CD4-positive, alpha-beta T cell treated with Interleukin-2 at 100 ng/mL for 4 hours (primary cell): Measurements from ENCODE around the gene MED22.
"Not testable (repeated sequence)": the region's sequence is repeated elsewhere in the genome, so short reads cannot be mapped to it uniquely, and the experiment has no call there.

Experiments
- DNase-seq: peaks from one replicate; pipeline ENCODE4 v3.0.0-alpha.2; 2020; ENCODE audit warnings: low spot score

The MED22 gene

GRCh38 chr9:133347985-133348717 is at the start of gene MED22, which contains the start of gene RPL7A:
MED22 (minus strand) TSS chr9:133348131; CDS start chr9:133346662, 1,469 bp downstream.
RPL7A (plus strand) TSS chr9:133348218; CDS start chr9:133348244, 26 bp downstream.
- DNase-seq = peak; percentile 96

GRCh38 chr9:133397370-133397769 is 49.4 kb upstream of the MED22 start:
- no peak for DNase-seq

- no peak for DNase-seq
These were observed 49.0 kb upstream of the MED22 start for GRCh38 chr9:133396952-133397351.

GRCh38 chr9:133394687-133395271 is 46.8 kb upstream of the MED22 start:
- DNase-seq = no peak

GRCh38 chr9:133393399-133393798 is 45.5 kb upstream of the MED22 start:
- DNase-seq = no peak

GRCh38 chr9:133392308-133392707 is 44.4 kb upstream of the MED22 start:
- DNase-seq = not testable (repeated sequence)

- DNase-seq = not testable (repeated sequence)
These were observed 43.5 kb upstream of the MED22 start for GRCh38 chr9:133391449-133391848.

- no peak for DNase-seq
These were observed 42.8 kb upstream of the MED22 start for GRCh38 chr9:133390713-133391112.

- no peak for DNase-seq
These were observed 41.6 kb upstream of the MED22 start for GRCh38 chr9:133389562-133389961.

GRCh38 chr9:133389025-133389557 is 41.2 kb upstream of the MED22 start:
- no peak for DNase-seq

- no peak for DNase-seq
These were observed 39.7 kb upstream of the MED22 start for GRCh38 chr9:133387680-133388079.

- DNase-seq = no peak
These were observed 38.4 kb upstream of the MED22 start for GRCh38 chr9:133386338-133386737.

GRCh38 chr9:133385452-133385851 is 37.5 kb upstream of the MED22 start:
- DNase-seq = no peak

- no peak for DNase-seq
These were observed 36.9 kb upstream of the MED22 start for GRCh38 chr9:133384736-133385321.

- no peak for DNase-seq
These were observed 35.5 kb upstream of the MED22 start for GRCh38 chr9:133383438-133383837.

- DNase-seq = no peak
These were observed 34.7 kb upstream of the MED22 start for GRCh38 chr9:133382507-133383141.

- DNase-seq = no peak
These were observed 32.8 kb upstream of the MED22 start for GRCh38 chr9:133380734-133381133.

GRCh38 chr9:133379153-133380086 is 31.5 kb upstream of the MED22 start:
- DNase-seq = no peak

GRCh38 chr9:133378408-133378962 is 30.6 kb upstream of the MED22 start:
- DNase-seq = no peak

GRCh38 chr9:133377721-133378216 is 29.8 kb upstream of the MED22 start:
- no peak for DNase-seq

GRCh38 chr9:133377280-133377679 is 29.3 kb upstream of the MED22 start:
- DNase-seq = not testable (repeated sequence)
